Stimulated activated CD8-positive, alpha-beta memory T cell treated with anti-CD3 and anti-CD28 coated beads, Interleukin-15, amount 100 ng/mL, for 4 hours (primary cell): ENCODE measurements around the gene TMEM54.

Experiments used
- DNase-seq, 2 donors: peaks; one replicate each; pipeline ENCODE4 v3.0.0-alpha.2; 2020; ENCODE audit warnings: low read depth in 2 of 2

The TMEM54 gene

DNA sequence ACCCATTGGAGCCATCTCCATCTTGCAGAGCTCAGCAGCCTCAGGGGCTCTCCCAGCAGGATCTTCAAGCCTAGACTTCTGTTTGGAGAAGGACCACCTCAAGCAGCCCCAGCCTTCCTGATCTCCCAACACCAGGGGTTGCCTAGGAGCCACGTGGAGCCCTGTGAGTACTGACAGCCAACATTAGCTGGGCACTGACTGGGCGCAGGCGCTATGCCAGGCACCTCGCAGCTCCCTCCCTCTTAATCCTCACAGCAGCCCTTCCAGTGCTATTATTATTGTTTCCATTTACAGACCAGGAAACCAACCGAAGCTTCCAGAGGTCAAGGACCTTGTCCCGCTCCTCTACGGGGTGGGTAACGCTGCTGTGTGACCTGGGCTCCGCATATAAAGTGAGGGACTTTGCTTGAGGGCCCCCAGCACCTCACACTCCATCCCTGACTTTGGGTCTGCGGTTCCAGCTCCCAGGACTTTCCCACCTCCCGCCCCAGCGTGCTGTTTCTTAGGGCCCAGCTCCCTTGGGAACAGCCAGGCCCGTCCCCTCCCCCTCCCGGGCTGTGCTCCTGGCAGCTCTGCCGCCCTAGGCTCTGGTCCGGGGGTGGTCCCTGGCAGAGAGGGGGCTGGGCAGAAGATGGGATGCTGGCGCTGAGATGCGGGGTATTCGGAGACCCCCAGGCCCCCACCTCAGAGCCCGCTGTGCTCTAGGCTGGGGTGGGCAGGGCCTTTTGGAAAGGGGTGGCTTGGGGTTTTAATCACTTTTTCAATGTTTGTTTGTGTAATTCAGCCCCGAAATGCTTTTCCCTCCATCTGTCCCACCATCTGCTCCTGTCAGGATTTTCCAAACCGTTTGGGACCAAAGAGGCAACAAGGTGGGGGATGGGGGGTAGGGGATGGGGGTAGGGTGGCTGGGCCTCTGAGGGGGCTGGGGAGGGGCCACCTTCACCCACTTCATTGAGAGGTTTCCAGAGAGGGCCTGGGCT, 19.0 kb downstream of the TMEM54 start:
- no peak for DNase-seq

DNA sequence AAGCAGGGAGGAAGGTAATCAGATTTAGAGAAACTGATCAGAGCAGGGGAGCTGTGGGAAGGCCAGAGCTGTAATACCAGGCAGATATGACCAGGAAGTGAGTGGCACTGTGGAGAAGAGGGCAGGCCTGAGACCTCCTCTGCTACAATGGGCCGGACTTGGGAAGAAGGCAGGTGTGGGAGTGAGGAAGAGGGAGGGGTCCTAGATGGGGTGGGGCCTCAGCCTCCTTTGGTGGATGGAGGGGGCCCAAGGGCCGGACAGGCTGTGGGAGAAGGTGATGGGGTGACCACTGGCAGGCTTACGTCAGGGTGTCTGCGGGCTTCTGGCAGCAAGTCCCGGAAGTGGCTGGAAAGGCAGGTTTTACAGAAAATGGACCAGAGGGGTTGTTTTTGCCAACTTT, 19.9 kb downstream of the TMEM54 start:
- no peak for DNase-seq

- DNase-seq, result no peak
Measured at GRCh38 chr1:32878637-32879041, 22.6 kb downstream of the TMEM54 start.

DNA sequence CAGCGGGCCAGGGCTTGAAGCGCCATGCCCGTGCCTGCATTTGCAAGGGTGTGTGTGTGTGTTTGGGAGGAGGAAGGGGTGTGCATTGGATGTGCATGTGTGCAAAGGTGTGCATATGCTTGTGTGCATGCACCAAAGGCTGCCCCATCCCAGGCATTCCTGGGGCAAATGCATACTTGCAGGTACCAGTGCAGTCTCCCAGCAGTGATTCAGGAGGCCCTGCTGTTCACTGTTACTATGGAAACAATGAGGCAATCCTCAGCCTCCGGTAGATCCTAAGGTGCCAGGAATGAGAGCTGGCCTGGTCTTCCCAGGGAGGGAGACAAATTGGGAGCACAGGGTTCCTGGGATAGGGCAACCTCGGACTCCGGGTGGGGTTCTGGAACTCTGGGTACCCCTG, 23.0 kb downstream of the TMEM54 start:
- no peak for DNase-seq

GRCh38 chr1:32877211-32878110, 23.7 kb downstream of the TMEM54 start:
- no peak for DNase-seq

DNA sequence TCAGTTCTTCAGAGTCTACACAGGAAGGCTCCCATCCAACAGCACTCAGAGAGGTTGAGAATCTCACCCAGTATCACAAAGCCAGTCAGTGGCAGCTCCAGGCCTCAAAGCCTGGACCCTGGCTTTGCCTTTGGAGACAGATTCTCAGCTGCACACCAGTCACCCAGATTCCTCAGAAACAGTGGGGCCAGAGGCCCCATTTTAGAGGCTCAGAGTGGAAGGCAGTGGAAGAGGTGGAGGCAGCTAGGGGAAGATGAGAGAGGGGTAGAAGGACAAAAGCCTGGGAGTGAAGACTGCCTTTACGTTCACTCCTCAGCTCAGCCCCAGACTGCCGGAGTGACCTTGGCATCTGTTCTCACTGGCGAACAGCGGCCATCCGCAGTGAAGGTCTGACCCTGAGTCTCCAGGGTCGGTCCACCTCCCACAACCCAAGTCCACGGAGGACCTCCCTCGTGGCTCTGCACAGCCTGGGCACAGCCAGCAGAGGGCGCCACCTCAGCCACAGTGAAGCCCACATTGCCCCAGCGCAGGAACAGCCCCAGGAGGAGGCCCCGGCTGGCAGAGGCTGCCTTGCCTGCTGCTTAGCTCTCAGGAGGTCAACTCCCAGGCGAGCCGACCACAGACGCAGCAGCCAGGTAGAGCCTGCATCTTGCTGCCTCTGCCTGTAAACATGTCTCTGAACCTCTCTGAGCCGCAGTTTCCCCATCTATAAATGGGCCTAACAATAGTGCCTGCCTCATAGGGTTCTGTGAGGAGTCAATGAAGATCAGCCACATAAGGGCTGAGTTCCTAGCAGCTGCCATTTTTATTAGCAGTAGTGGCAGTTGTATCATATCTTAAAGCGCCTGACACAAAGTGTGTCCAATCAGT, 24.6 kb downstream of the TMEM54 start:
- DNase-seq, result peak in 1 of 2 donors; percentile 20

- DNase-seq, result no peak
Measured at GRCh38 chr1:32874860-32875752, 26.1 kb downstream of the TMEM54 start.

DNA sequence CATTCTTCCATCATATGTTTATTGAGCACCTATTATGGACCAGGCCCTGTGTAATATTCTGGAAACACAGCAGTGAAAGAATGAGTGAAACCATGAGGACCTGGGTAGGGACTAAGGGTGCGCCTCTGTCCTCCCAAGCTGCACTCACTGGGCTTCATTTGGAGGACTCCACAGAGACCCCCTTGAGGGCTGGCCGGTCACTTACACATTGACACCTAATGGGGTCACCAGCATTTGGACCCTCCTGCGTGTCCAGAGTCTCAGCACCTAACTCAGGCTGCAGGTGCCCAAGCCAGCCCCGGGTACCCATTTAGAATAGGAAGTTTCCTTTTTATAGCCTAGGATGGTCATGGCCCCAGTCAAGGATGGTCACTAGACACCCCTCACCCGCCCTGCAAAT, 27.7 kb downstream of the TMEM54 start:
- no peak for DNase-seq

GRCh38 chr1:32872192-32872460, 29.1 kb downstream of the TMEM54 start:
- DNase-seq, result no peak

DNA sequence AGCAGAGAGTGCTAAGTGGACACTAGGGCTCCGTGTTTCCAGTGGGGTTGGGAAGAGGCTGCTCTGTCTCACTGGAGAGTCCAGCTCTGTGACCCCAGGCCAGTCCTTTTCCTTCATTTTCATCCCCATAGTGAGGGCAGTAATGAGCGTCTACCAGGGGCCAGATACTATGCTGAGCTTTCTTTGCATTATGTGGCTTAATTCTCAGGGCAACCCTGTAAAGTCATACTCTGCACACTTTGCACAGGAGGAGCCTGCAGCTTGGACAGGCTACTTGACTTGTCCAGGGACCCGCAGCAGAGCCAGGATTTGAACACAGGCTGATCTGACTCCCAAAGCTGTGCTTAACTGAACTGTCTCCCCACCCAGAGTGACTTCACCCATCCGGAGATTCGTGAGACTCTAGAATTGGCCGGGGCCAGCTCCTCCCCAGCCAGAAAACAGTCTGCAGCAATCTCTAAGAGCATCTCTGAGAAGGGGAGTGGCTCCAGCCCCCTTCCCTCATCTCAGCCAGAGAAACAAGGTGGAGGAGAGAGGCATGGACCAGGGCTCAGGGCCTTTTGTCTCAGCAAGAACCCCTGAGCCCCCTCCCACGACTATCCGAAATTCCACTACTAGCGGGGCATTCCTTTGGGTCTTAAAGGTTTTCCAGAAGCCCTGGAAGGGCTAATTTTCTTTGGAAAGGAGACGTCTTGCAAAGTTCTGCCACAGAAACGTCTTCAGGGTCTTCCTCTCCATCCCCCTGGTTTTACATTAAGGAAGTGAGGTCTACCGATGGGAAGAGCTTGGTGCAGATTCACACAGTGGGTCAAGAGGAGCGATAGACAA, 29.6 kb downstream of the TMEM54 start:
- no peak for DNase-seq

- DNase-seq, result no peak
Measured at GRCh38 chr1:32870615-32871363, 30.4 kb downstream of the TMEM54 start, which contains the start of gene FNDC5. Gene FNDC5, minus strand, starts transcription at chr1:32870912.

- no peak for DNase-seq
Measured at GRCh38 chr1:32869923-32870614, 31.1 kb downstream of the TMEM54 start.

GRCh38 chr1:32868806-32869455, 32.3 kb downstream of the TMEM54 start:
- DNase-seq, result no peak

GRCh38 chr1:32868085-32868484, 33.1 kb downstream of the TMEM54 start:
- DNase-seq, result no peak

GRCh38 chr1:32867671-32868070, 33.5 kb downstream of the TMEM54 start:
- DNase-seq, result no peak

GRCh38 chr1:32867151-32867550, 34.0 kb downstream of the TMEM54 start:
- no peak for DNase-seq

DNA sequence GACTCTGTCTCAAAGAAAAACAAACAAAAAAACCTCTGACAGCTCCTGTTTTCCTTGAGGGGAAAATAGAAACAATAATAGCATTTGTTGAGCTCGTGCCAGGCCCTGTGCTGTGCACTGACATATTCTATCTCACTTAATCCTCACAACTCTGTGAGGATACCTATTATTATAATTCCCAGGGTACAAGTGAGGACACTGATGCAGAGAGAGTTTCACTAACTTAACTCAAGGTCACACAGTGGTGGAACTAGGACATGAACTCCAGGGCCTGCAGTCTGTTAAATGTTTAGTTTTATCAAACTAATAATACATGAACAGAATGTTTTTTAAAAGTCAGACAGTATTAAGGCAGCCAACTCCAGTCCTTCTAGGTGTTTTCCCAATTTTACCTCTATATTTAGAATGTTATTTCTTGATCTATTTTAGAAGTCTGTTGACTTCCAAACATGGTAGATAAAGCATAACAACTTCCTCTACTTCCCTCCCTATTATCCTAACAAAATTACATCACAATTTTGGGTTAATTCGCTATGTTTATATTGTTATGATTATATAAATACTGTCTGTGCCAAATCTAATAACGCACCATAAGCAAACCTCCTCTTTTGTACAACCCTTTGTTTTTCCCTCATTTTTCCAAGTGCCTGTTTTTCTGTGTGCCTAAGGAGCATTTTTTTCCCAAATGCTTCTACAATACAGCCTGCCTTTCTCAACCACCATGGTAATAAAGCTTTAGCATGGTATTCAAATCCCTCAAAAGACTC, 35.4 kb downstream of the TMEM54 start:
- no peak for DNase-seq
